ENCODE measurements around the gene ZNF701.
A peak's percentile ranks its signal among the peaks of the same experiment; 100 is the strongest.
"Not testable (repeated sequence)": the region's sequence is repeated elsewhere in the genome, so short reads cannot be mapped to it uniquely, and the experiment has no call there.

Gene ZNF701

DNA sequence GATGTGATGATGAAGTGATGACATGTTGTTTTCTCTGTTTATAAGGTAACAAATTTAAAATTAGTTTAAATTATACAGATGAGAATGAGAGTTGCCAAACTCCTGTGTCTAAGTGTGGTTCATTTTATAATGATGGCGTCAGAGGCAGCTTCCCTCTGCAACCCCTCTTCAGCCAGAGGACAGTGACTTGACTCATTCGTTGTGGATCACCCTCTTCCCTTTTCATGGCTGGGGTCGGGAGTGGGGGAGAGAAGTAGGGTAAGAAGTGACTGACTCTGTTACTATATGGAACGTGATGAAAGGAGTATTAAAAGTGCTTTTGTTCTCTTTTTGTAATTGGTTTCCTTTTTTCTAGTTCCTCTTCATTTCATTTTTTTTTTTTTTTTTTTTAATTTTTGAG is 31.3 kb upstream of the ZNF701 start:
- not testable (repeated sequence) for H3K27ac ChIP-seq (ENCODE audit: low read depth, low read length); H3K9ac ChIP-seq (ENCODE audit: low read depth, low read length); H3K4me3 ChIP-seq (ENCODE audit: low read length); H3K27me3 ChIP-seq (ENCODE audit: insufficient read depth, low read length); H3K9me3 ChIP-seq (ENCODE audit: insufficient read depth, low read depth, low read length); H3K4me1 ChIP-seq (ENCODE audit: insufficient read depth, low read length); H3K36me3 ChIP-seq (ENCODE audit: insufficient read depth, low read length)
- WGBS, result 80% methylated on average over 2 of the region's 4 CpGs

GRCh38 chr19:52541176-52541575 is 28.9 kb upstream of the ZNF701 start:
- H3K9me3 ChIP-seq (ENCODE audit: insufficient read depth, low read depth, low read length), result not testable (repeated sequence)
- WGBS, result 95% methylated on average over 4 of the region's 5 CpGs
- H3K36me3 ChIP-seq (ENCODE audit: insufficient read depth, low read length), result peaks cover 29% of the 10 kb centered on the region

DNA sequence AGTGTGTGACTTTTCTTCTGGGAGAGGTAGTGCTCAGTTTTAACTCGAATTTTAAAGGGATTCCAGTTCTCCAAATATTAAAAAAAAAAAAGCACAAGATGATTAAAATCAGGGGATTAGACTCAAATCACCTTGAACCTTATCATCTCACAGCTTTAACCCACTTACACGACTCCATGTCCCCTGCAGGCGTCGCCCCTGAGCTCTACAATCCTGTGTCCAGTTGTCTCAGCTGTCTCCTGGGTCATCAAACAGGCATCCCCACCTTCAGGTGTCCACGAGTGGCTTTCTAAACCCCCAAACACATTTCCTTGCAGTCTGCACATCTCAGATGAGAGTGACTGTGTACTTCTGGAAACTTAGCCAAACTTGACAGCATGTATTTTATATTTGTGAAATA is 28.5 kb upstream of the ZNF701 start:
- Histone ChIP-seq H3K27me3 (ENCODE audit: insufficient read depth, low read length) (peaks cover 5% of the 10 kb centered on the region; the same call in 1 of the 2 replicates), H3K4me1 (ENCODE audit: insufficient read depth, low read length) (no peaks in the 10 kb centered on the region), H3K36me3 (ENCODE audit: insufficient read depth, low read length) (peaks cover 31% of the 10 kb centered on the region), H3K9ac (ENCODE audit: low read depth, low read length) (no peak overlapping the region), H3K9me3 (ENCODE audit: insufficient read depth, low read depth, low read length) (no peaks in the 10 kb centered on the region), H3K27ac (ENCODE audit: low read depth, low read length) (no peak overlapping the region), H3K4me3 (ENCODE audit: low read length) (no peak overlapping the region)
- WGBS, result 92% methylated on average over 5 of the region's 5 CpGs

More at GRCh38 chr19:52541176-52541575, 28.9 kb upstream of the ZNF701 start:
- H3K9ac ChIP-seq (ENCODE audit: low read depth, low read length); H3K4me3 ChIP-seq (ENCODE audit: low read length); H3K4me1 ChIP-seq (ENCODE audit: insufficient read depth, low read length); H3K27ac ChIP-seq (ENCODE audit: low read depth, low read length); H3K27me3 ChIP-seq (ENCODE audit: insufficient read depth, low read length): not testable (repeated sequence)

- H3K36me3 ChIP-seq (ENCODE audit: insufficient read depth, low read length), result peaks cover 40% of the 10 kb centered on the region
- not testable (repeated sequence) for H3K9me3 ChIP-seq (ENCODE audit: insufficient read depth, low read depth, low read length); H3K4me1 ChIP-seq (ENCODE audit: insufficient read depth, low read length); H3K27me3 ChIP-seq (ENCODE audit: insufficient read depth, low read length); H3K27ac ChIP-seq (ENCODE audit: low read depth, low read length); H3K4me3 ChIP-seq (ENCODE audit: low read length); H3K9ac ChIP-seq (ENCODE audit: low read depth, low read length)
- WGBS, result 96% methylated on average over 5 of the region's 6 CpGs
Measured at GRCh38 chr19:52542541-52542940, 27.5 kb upstream of the ZNF701 start.

DNA sequence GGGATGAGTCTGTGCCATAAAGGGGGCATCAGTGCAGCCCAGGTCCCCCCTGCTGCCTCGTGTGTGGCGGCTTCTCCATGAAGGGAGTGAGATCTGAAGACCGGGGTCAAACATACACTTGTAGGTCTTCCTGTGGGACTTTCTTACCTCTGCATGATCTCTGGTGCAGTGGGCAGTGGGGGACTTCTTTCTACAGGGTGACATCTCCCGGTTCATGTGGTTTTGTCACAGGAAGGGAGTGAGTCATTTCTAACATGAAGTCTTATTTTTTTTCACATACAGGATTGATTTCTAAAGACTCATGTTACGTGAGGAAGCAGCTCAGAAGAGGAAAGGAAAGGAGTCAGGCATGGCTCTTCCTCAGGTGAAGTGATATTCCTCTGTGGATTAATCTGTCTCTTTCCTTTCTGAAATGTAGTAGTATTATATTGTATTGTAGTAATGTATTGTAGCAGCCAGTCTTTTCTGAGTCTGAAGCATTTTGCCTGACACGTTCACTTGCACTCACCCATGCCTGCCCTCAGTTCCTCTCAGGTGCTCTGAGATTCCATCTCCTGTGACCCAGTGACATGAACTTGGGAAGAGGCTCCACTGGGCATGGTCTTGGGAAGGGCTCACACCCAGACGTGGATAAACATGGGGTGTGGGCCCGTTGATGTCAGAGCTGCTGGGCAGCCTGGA is 27.0 kb upstream of the ZNF701 start:
- no peak overlapping the region for H3K27ac ChIP-seq (ENCODE audit: low read depth, low read length)
- no peak overlapping the region for H3K4me3 ChIP-seq (ENCODE audit: low read length)
- H3K9me3 ChIP-seq (ENCODE audit: insufficient read depth, low read depth, low read length), result no peaks in the 10 kb centered on the region
- H3K4me1 ChIP-seq (ENCODE audit: insufficient read depth, low read length), result no peaks in the 10 kb centered on the region
- H3K9ac ChIP-seq (ENCODE audit: low read depth, low read length), result no peak overlapping the region
- H3K36me3 ChIP-seq (ENCODE audit: insufficient read depth, low read length), result peaks cover 43% of the 10 kb centered on the region
- WGBS, result 95% methylated on average over 6 of the region's 8 CpGs
- H3K27me3 ChIP-seq (ENCODE audit: insufficient read depth, low read length), result no peaks in the 10 kb centered on the region

- Histone ChIP-seq H3K4me3 (ENCODE audit: low read length) (no peak overlapping the region), H3K36me3 (ENCODE audit: insufficient read depth, low read length) (peaks cover 66% of the 10 kb centered on the region), H3K9me3 (ENCODE audit: insufficient read depth, low read depth, low read length) (peaks cover 32% of the 10 kb centered on the region), H3K27ac (ENCODE audit: low read depth, low read length) (no peak overlapping the region), H3K4me1 (ENCODE audit: insufficient read depth, low read length) (peaks cover 8% of the 10 kb centered on the region), H3K27me3 (ENCODE audit: insufficient read depth, low read length) (no peaks in the 10 kb centered on the region), H3K9ac (ENCODE audit: low read depth, low read length) (no peak overlapping the region)
- 97% methylated on average over 15 of the region's 15 CpGs for WGBS
Measured at GRCh38 chr19:52554216-52554971, 15.7 kb upstream of the ZNF701 start.

- H3K9me3 ChIP-seq (ENCODE audit: insufficient read depth, low read depth, low read length), result peaks cover 32% of the 10 kb centered on the region
- H3K36me3 ChIP-seq (ENCODE audit: insufficient read depth, low read length), result peaks cover 52% of the 10 kb centered on the region
- no peak overlapping the region for H3K9ac ChIP-seq (ENCODE audit: low read depth, low read length)
- WGBS, result 95% methylated on average over 16 of the region's 16 CpGs
- peaks cover 13% of the 10 kb centered on the region for H3K4me1 ChIP-seq (ENCODE audit: insufficient read depth, low read length)
- no peak overlapping the region for H3K4me3 ChIP-seq (ENCODE audit: low read length)
- H3K27me3 ChIP-seq (ENCODE audit: insufficient read depth, low read length), result no peaks in the 10 kb centered on the region
- no peak overlapping the region for H3K27ac ChIP-seq (ENCODE audit: low read depth, low read length)
Measured at GRCh38 chr19:52557231-52557995, 12.7 kb upstream of the ZNF701 start.

GRCh38 chr19:52558732-52559445 is 11.2 kb upstream of the ZNF701 start:
- H3K27ac ChIP-seq (ENCODE audit: low read depth, low read length), result peak overlapping the region; percentile 77
- peaks cover 20% of the 10 kb centered on the region for H3K9me3 ChIP-seq (ENCODE audit: insufficient read depth, low read depth, low read length)
- not testable (repeated sequence) for H3K27me3 ChIP-seq (ENCODE audit: insufficient read depth, low read length); H3K4me3 ChIP-seq (ENCODE audit: low read length)
- peak overlapping the region; percentile 33 for H3K9ac ChIP-seq (ENCODE audit: low read depth, low read length)
- H3K36me3 ChIP-seq (ENCODE audit: insufficient read depth, low read length), result peaks cover 38% of the 10 kb centered on the region
- peaks cover 13% of the 10 kb centered on the region for H3K4me1 ChIP-seq (ENCODE audit: insufficient read depth, low read length)
- WGBS, result 52% methylated on average over 5 of the region's 5 CpGs

DNA sequence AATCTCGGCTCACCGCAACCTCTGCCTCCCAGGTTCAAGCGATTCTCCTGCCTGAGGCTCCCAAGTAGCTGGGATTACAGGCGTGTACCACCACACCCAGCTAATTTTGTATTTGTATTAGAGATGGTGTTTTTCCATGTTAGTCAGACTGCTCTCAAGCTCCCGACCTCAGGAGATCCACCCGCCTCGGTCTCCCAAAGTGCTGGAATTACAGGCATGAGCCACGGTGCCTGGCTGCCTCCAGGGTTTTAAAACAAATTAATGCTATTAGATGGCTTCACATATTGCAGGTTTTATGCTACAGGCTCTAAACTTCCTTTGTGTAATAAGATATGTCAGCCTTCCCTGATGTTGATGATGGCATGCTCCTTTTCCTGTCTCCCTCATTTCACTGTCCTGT is 8.5 kb upstream of the ZNF701 start:
- H3K9me3 ChIP-seq (ENCODE audit: insufficient read depth, low read depth, low read length), result not testable (repeated sequence)
- 96% methylated on average over 8 of the region's 8 CpGs for WGBS

DNA sequence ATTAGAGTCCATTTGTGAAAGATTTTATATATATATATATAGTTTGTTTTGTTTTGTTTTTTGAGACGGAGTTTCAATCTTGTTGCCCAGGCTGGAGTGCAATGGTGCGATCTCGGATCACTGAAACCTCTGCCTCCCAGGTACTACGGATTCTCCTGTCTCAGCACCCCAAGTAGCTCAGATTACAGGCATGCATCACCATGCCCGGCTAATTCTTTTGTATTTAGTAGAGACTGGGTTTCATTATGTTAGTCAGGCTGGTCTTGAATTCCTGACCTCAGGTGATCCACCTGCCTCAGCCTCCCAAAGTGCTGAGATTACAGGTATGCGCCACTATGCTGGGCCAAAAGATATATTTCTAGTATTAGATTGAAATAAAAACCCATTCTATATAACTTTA is 4.0 kb upstream of the ZNF701 start:
- Histone ChIP-seq H3K36me3 (ENCODE audit: insufficient read depth, low read length) (0 out of 2 replicates have a peak, but pooled peaks cover 4% of the 10 kb centered on the region), H3K9me3 (ENCODE audit: insufficient read depth, low read depth, low read length) (no peaks in the 10 kb centered on the region)
- WGBS, result 91% methylated on average over 5 of the region's 6 CpGs

More for the DNA sequence above, 8.5 kb upstream of the ZNF701 start:
- not testable (repeated sequence) for H3K27me3 ChIP-seq (ENCODE audit: insufficient read depth, low read length); H3K27ac ChIP-seq (ENCODE audit: low read depth, low read length); H3K9ac ChIP-seq (ENCODE audit: low read depth, low read length); H3K4me3 ChIP-seq (ENCODE audit: low read length)
- Histone ChIP-seq H3K4me1 (ENCODE audit: insufficient read depth, low read length) (peaks cover 26% of the 10 kb centered on the region), H3K36me3 (ENCODE audit: insufficient read depth, low read length) (peaks cover 14% of the 10 kb centered on the region; the same call in 1 of the 2 replicates)

More for the DNA sequence above, 4.0 kb upstream of the ZNF701 start:
- Histone ChIP-seq H3K4me3 (ENCODE audit: low read length) (no peak overlapping the region), H3K27ac (ENCODE audit: low read depth, low read length) (no peak overlapping the region), H3K4me1 (ENCODE audit: insufficient read depth, low read length) (peaks cover 20% of the 10 kb centered on the region), H3K9ac (ENCODE audit: low read depth, low read length) (no peak overlapping the region), H3K27me3 (ENCODE audit: insufficient read depth, low read length) (no peaks in the 10 kb centered on the region)

Measured in HUES64 (cell line).